Heart left ventricle (tissue), 16 donors: ENCODE results near the gene IPO4. TPM values are rescaled to one million over a fixed set of nuclear protein-coding genes. Genes with fewer than 3 reads are reported as not detected.
"Not testable (repeated sequence)": the region's sequence is repeated elsewhere in the genome, so short reads cannot be mapped to it uniquely, and the experiment has no call there.

ENCODE experiments used
- ATAC-seq, 4 donors: fragments of 200-7000 bp; cut with Tn5 transposase; one replicate each; pipeline ENCODE4 v1.9.1; 2020 to 2022; ENCODE audit warnings: moderate library complexity in 4 of 4, mild to moderate bottlenecking in 3 of 4, moderate number of reproducible peaks in 1 of 4
- DNase-seq, 5 donors: peaks; one replicate each; pipeline ENCODE4 v3.0.0-alpha.2; 2020
- H3K27ac ChIP-seq, 12 donors: fragments of 200-600 bp; sonication (generic) in 4 of 12; one replicate each; pipeline versions ENCODE4 v1.5.0 to v1.8.0; 2016 to 2022; ENCODE audit warnings: mild to moderate bottlenecking in 2 of 12
- H3K27me3 ChIP-seq, 9 donors: fragments of 200-600 bp; sonication (generic) in 2 of 9; one replicate each; pipeline versions ENCODE4 v1.5.1 to v1.8.0; 2016 to 2022; ENCODE audit warnings: mild to moderate bottlenecking in 3 of 9
- H3K36me3 ChIP-seq, 9 donors: fragments of 200-600 bp; sonication (generic) in 2 of 9; one replicate each; pipeline versions ENCODE4 v1.5.0 to v1.8.0; 2018 to 2022; ENCODE audit warnings: mild to moderate bottlenecking in 2 of 9
- H3K4me1 ChIP-seq, 12 donors: fragments of 200-600 bp; sonication (generic) in 4 of 12; one replicate each; pipeline versions ENCODE4 v1.5.0 to v1.8.0; 2016 to 2022; ENCODE audit warnings: mild to moderate bottlenecking in 3 of 12
- H3K4me3 ChIP-seq, 12 donors: fragments of 200-600 bp; sonication (generic) in 4 of 12; one replicate each; pipeline versions ENCODE4 v1.5.0 to v1.8.0; 2017 to 2022; ENCODE audit warnings: mild to moderate bottlenecking in 9 of 12, moderate library complexity in 4 of 12
- H3K9me3 ChIP-seq, 12 donors: fragments of 200-600 bp; sonication (generic) in 4 of 12; one replicate each; pipeline versions ENCODE4 v1.5.0 to v1.8.0; 2016 to 2022; ENCODE audit warnings: mild to moderate bottlenecking in 1 of 12
- CTCF ChIP-seq, 12 donors: fragments of 200-600 bp; sonication (generic) in 4 of 12; IDR thresholded peaks; one replicate each; pipeline versions ENCODE4 v1.5.0 to v1.8.0; 2018 to 2022; ENCODE audit warnings: antibody characterized with exemption in 12 of 12, mild to moderate bottlenecking in 5 of 12
- POLR2A ChIP-seq, 2 donors: fragments of 450-650 bp; IDR thresholded peaks; one replicate each; pipeline ENCODE4 v1.6.1; 2017; ENCODE audit warnings: antibody characterized with exemption in 2 of 2, mild to moderate bottlenecking in 2 of 2, moderate library complexity in 2 of 2
- WGBS, 4 donors: extraction: QIAGEN DNeasy Blood & Tissue Kit in 2 of 4; methylation state at CpG; one replicate each; pipeline versions ENCODE4 v1.1.5 to v1.1.7; 2013 to 2018; 5-methylcytosine and 5-hydroxymethylcytosine counted together
- intact Hi-C, 10 donors: fragments of 100-400 bp; cut with DNase I; formaldehyde crosslinking; loops; one replicate each; pipeline versions ENCODE4 v1.11.1 to v1.14.2; 2022
- polyA plus RNA-seq, 2 donors: library from polyadenylated mRNA; stranded (reverse); fragments of 200-250 nt; gene quantifications; one replicate each; pipeline ENCODE4 v1.2.3, GENCODE V29; 2013
- total RNA-seq, 9 donors: library from RNA; depleted of rRNA in 2 of 9; stranded (reverse); fragments of >200 nt in 2 of 9; fragmentation: NEBNext Ultra II Directional in 3 of 9; extraction: Animal tissue kit (Norgen Biotek cat#: 25700) in 3 of 9; gene quantifications; one replicate each; pipeline versions ENCODE4 v1.1.0 to v1.2.4, GENCODE V29; 2016 to 2023
- donor health status: ischemic (EF 13 %, LVEDD 7.1; RV severe dilation, severe dysfunction).
- donor health status: healthy with polysubstance abuse.
- donor health status: DM: no; HTN: yes; CAD: no.
- donor health status: DM: no; HTN: no; CAD: no.
- donor health status: ischemic (EF 25% LVEDD 6.9; RV normal size, moderate dysfunction).
- donor health status: ischemic (EF 25% LVEDD 5.7; RV mildly dilated, moderate dysfunction).
- donor health status: healthy.
- donor health status: DM: yes; HTN: yes; CAD: no.
- donor health status: ischemic (EF 35%, LVEDD 5.7; RV mildly dilated, moderate dysfunction).
- donor health status: nonischemic (EF 11% LVEDD 7.7; RV severe dilation, severe dysfunction).
- donor health status: DM: yes; HTN: yes; CAD: no.
- donor health status: PGD.
- donor health status: ischemic (EF 29% LVEDD 5.4; RV normal size, mild dysfunction).
- donor health status: nonischemic (EF 23%, LVEDD 6.1; RV moderate dilation, normal function).

Gene IPO4
- total and polyA plus RNA-seq, 11 donors, result 1.8 to 40.0 (median 17.2) TPM

- peak overlapping the region; percentile 55 to 99 (median 88) for H3K4me3 ChIP-seq
- H3K4me1 ChIP-seq, result peaks cover 0 to 59% (median 30%) of the 10 kb centered on the region in 12 donors
- no peaks in the 10 kb centered on the region for H3K27me3 ChIP-seq
- peak overlapping the region; percentile 72 to 98 (median 93) for H3K27ac ChIP-seq
- H3K9me3 ChIP-seq, result no peaks in the 10 kb centered on the region
- peaks cover 0 to 50% (median 37%) of the 10 kb centered on the region in 9 donors for H3K36me3 ChIP-seq
- WGBS, 4 donors, result 12 to 15% (median 13%) methylated on average over 21 to 23 of the region's 23 CpGs
- ATAC-seq (peak in 3 of 4 donors; percentile 1 to 3 (median 2)), DNase-seq (no peak)
- intact Hi-C loops, result loop anchor here in 3 of 10 donors (1.0 to 5.0 kb wide), 4 partner anchors 11 to 206 kb away; partner anchors contain the start of genes EMC9 (in 1 of the 3), TINF2 (in 1 of the 3) and TM9SF1 (in 1 of the 3)
- TF ChIP-seq POLR2A (IDR thresholded peaks at IDR 0.05) (no peak), CTCF (IDR thresholded peaks at IDR 0.05) (no peak)
Observed at GRCh38 chr14:24231263-24232120, 42.9 kb upstream of the IPO4 start.

- peaks cover 0 to 38% (median 21%) of the 10 kb centered on the region in 12 donors for H3K4me1 ChIP-seq
- peaks cover 0 to 34% (median 18%) of the 10 kb centered on the region in 9 donors for H3K36me3 ChIP-seq
- no peaks in the 10 kb centered on the region for H3K9me3 ChIP-seq
- no peaks in the 10 kb centered on the region for H3K27me3 ChIP-seq
- ATAC-seq (no peak), DNase-seq (no peak)
- no peak overlapping the region for H3K4me3 ChIP-seq
- H3K27ac ChIP-seq, result no peak overlapping the region
- 0 to 100% (median 46%) methylated on average over 1 of the region's 1 CpG for WGBS, 4 donors
- intact Hi-C loops, result no loop called here
- TF ChIP-seq POLR2A (IDR thresholded peaks at IDR 0.05) (no peak), CTCF (IDR thresholded peaks at IDR 0.05) (no peak)
Observed at GRCh38 chr14:24228902-24229301, 40.3 kb upstream of the IPO4 start.

- no peak for DNase-seq
- Histone ChIP-seq H3K4me1 (peaks cover 0 to 27% (median 9%) of the 10 kb centered on the region in 12 donors), H3K9me3 (no peaks in the 10 kb centered on the region), H3K27ac (no peak overlapping the region), H3K36me3 (peaks cover 0 to 33% (median 17%) of the 10 kb centered on the region in 9 donors), H3K4me3 (no peak overlapping the region), H3K27me3 (no peaks in the 10 kb centered on the region)
- intact Hi-C loops, result no loop called here
- no peak for ATAC-seq
- 79 to 88% (median 83%) methylated on average over 1 of the region's 1 CpG for WGBS, 4 donors
- no peak for TF ChIP-seq POLR2A (IDR thresholded peaks at IDR 0.05)
- no peak for TF ChIP-seq CTCF (IDR thresholded peaks at IDR 0.05)
Observed at GRCh38 chr14:24226473-24226872, 37.9 kb upstream of the IPO4 start.

GRCh38 chr14:24224618-24225071, 36.0 kb upstream of the IPO4 start:
- DNase-seq (no peak), ATAC-seq (peak in 2 of 4 donors; percentile 23 to 72)
- Histone ChIP-seq H3K4me1 (peaks cover 0 to 16% (median 0%) of the 10 kb centered on the region in 12 donors), H3K9me3 (no peaks in the 10 kb centered on the region), H3K4me3 (no peak overlapping the region), H3K36me3 (peaks cover 0 to 37% (median 17%) of the 10 kb centered on the region in 9 donors), H3K27me3 (no peaks in the 10 kb centered on the region), H3K27ac (peak overlapping the region in 8 of 12 donors; percentile 0 to 64 (median 26))
- intact Hi-C loops, result no loop called here
- WGBS, 4 donors, result 68 to 81% (median 74%) methylated on average over 7 of the region's 7 CpGs
- TF ChIP-seq CTCF (IDR thresholded peaks at IDR 0.05), result no peak
- no peak for TF ChIP-seq POLR2A (IDR thresholded peaks at IDR 0.05)

- H3K4me3 ChIP-seq, ATAC-seq, H3K27ac ChIP-seq, intact Hi-C loops, DNase-seq, H3K27me3 ChIP-seq, H3K9me3 ChIP-seq: not testable (repeated sequence)
- Histone ChIP-seq H3K4me1 (peaks cover 0 to 14% (median 0%) of the 10 kb centered on the region in 12 donors), H3K36me3 (peaks cover 0 to 33% (median 12%) of the 10 kb centered on the region in 9 donors)
- 95 to 99% (median 99%) methylated on average over 4 of the region's 4 CpGs for WGBS, 4 donors
Observed at GRCh38 chr14:24222987-24223386, 34.4 kb upstream of the IPO4 start.
